RWPE2 (cell line): ENCODE data around the gene SH3PXD2B.

ENCODE experiments used
- ATAC-seq: fragments of 200-7000 bp; cut with Tn5 transposase; 3 replicates; pipeline ENCODE4 v1.9.1; 2021; ENCODE audit warnings: low read depth
- DNase-seq: peaks from one replicate; pipeline ENCODE4 v3.0.0-alpha.2; 2020; ENCODE audit warnings: low spot score
- H3K27ac ChIP-seq: fragments of 450-650 bp; 2 replicates; pipeline ENCODE4 v1.5.1; 2017; ENCODE audit warnings: mild to moderate bottlenecking; ENCODE audit not compliant: poor library complexity, severe bottlenecking
- H3K27me3 ChIP-seq: fragments of 250-450 bp; sonication (Bioruptor Pico); 2 replicates; pipeline ENCODE4 v1.5.1; 2021; ENCODE audit warnings: mild to moderate bottlenecking, moderate library complexity; ENCODE audit not compliant: insufficient read depth, poor library complexity, severe bottlenecking
- H3K36me3 ChIP-seq: fragments of 250-450 bp; sonication (Bioruptor Pico); 2 replicates; pipeline ENCODE4 v1.5.1; 2020; ENCODE audit warnings: low read depth, mild to moderate bottlenecking, moderate library complexity
- H3K4me1 ChIP-seq: fragments of 250-450 bp; sonication (Bioruptor Pico); 2 replicates; pipeline ENCODE4 v1.5.1; 2021; ENCODE audit warnings: mild to moderate bottlenecking, moderate library complexity; ENCODE audit not compliant: insufficient read depth, poor library complexity, severe bottlenecking
- H3K4me3 ChIP-seq: fragments of 250-450 bp; sonication (Bioruptor Pico); 2 replicates; pipeline ENCODE4 v1.5.1; 2021; ENCODE audit warnings: mild to moderate bottlenecking, moderate library complexity; ENCODE audit not compliant: severe bottlenecking
- H3K9me3 ChIP-seq: fragments of 250-450 bp; sonication (Bioruptor Pico); 2 replicates; pipeline ENCODE4 v1.5.1; 2021; ENCODE audit warnings: mild to moderate bottlenecking, moderate library complexity; ENCODE audit not compliant: severe bottlenecking
- CTCF ChIP-seq: fragments of 450-650 bp; IDR thresholded peaks from one replicate; pipeline ENCODE4 v1.5.1; 2017; ENCODE audit warnings: mild to moderate bottlenecking, moderate library complexity; ENCODE audit not compliant: poor library complexity, severe bottlenecking

Gene SH3PXD2B

DNA sequence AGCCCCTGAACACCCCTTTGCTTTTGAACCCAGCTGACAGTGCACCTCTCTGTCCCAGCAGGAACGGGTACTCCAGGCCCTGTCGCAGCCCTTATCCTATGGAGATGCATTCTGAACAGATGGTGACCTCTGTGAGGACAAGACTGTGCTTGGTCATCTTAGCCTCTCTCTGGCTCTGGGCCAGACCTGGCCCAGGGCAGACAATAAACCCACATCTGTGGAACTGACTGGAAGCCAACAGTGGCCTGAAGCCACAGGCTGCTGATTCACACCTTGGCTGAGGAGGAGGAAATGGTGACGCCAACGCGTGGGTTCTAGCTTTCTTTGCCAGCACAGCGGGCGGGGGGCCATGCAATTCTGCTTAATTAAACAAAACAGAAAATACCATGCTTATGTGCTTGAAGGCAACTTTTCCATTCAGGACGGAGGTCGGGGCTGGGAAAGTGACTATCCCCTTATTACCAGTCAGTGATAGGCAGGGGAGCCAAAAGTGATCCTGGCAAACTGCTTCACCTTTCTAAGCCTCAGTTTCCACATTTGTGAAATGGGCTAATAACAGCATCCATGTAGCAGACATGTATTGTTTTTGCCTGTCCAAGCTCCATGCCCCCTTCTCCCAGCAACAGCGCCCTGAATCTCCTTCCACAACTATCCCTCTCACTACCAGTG is 10.8 kb downstream of the SH3PXD2B start:
- H3K27me3 ChIP-seq = no peaks in the 10 kb centered on the region
- no peak overlapping the region for H3K4me3 ChIP-seq
- DNase-seq (peak; percentile 93), ATAC-seq (peak; percentile 82)
- peaks cover 22% of the 10 kb centered on the region for H3K4me1 ChIP-seq
- H3K27ac ChIP-seq = peak overlapping the region; percentile 36
- no peaks in the 10 kb centered on the region for H3K9me3 ChIP-seq
- TF ChIP-seq CTCF = no peak
- H3K36me3 ChIP-seq = peaks cover 11% of the 10 kb centered on the region

GRCh38 chr5:172442592-172442991 is 11.7 kb downstream of the SH3PXD2B start:
- no peak for ATAC-seq
- TF ChIP-seq CTCF = no peak
- no peaks in the 10 kb centered on the region for H3K9me3 ChIP-seq
- no peak overlapping the region for H3K4me3 ChIP-seq
- H3K4me1 ChIP-seq = peaks cover 32% of the 10 kb centered on the region
- H3K27ac ChIP-seq = no peak overlapping the region
- DNase-seq = no peak
- no peaks in the 10 kb centered on the region for H3K27me3 ChIP-seq
- peaks cover 11% of the 10 kb centered on the region for H3K36me3 ChIP-seq

DNA sequence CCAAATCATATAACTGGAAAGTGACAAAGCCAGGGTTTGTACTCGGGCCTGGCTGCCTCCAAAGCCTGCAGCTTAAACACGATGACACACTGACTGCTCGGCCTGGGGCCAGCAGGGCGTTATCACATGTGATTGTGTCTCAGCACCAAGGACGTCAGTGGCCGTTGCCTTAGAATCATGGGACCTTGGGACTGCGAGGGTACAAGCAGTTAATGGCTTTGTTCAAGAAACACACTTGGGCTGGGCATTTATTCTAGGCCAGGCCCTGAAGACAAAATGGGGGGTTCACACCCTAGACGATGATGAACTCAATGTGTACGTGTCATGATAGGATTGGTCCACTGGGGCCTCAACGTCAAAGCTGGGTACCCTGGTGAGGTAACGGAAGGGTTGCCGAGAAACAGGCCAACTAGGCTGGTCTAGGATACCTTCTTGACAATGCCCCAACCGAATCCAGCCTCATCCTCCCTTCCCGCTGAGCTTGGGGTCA is 13.0 kb downstream of the SH3PXD2B start:
- Histone ChIP-seq H3K4me1 (peaks cover 36% of the 10 kb centered on the region), H3K27me3 (no peaks in the 10 kb centered on the region), H3K9me3 (no peaks in the 10 kb centered on the region), H3K27ac (no peak overlapping the region), H3K36me3 (peaks cover 11% of the 10 kb centered on the region), H3K4me3 (no peak overlapping the region)
- DNase-seq (no peak), ATAC-seq (no peak)
- TF ChIP-seq CTCF = no peak

DNA sequence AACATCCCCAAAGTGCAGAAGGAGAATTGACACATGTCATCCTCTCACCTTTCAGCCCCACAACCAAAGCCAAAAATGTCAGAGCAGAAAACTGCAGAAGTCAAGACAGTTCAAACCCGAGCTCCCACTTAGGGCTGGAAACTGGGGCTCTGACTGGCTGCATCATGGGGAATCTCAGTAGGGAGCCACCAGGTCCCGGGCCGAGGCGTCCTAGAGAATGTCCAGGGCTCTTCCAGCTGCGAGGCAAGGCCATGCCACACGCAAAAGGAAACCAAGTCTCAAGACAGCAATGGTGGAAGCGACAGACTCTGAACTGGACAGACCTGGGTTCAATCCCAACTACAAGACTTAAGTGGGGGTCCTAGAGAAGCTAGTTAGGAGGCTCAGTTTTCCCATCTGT is 13.8 kb downstream of the SH3PXD2B start:
- no peak for DNase-seq
- Histone ChIP-seq H3K27me3 (no peaks in the 10 kb centered on the region), H3K4me3 (no peak overlapping the region), H3K36me3 (peaks cover 11% of the 10 kb centered on the region), H3K9me3 (no peaks in the 10 kb centered on the region), H3K4me1 (peaks cover 36% of the 10 kb centered on the region), H3K27ac (no peak overlapping the region)
- TF ChIP-seq CTCF = no peak
- ATAC-seq = no peak

DNA sequence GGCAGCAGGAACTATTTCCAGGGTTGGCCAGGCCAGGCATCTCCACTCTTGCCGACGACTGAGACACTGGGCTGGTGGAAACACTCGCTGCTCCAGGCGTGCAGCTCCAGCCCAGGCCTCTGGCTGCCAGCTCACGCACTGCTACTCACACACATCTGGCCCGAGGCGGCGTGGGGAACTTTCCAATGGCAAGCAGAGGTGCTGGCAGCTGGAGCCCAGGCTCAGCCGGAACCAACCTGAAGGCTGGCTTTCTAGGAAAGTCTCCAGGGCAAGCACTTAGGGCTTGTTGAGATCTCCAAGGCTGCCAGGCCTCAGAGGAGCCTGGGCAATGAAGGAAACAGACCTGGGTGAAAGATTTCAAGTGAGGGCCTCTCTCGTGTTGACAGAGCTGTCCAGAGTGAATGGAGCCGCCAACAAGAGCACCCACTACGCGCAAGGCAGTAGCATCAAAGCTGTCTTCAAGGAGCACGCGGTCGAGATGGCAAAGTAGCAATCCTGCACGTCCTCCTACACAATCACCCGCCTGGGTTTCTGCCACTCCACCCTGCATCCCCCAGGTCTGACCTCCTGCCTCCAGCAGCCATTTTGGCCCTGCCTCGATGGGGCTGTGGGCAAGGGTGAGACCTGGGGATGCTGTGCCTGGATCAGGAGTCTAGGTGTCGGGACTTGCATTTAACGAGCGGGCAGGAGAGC is 14.4 kb downstream of the SH3PXD2B start:
- TF ChIP-seq CTCF = no peak
- DNase-seq = no peak

More for the DNA sequence above, 14.4 kb downstream of the SH3PXD2B start:
- Histone ChIP-seq H3K4me3 (no peak overlapping the region), H3K9me3 (no peaks in the 10 kb centered on the region), H3K4me1 (peaks cover 36% of the 10 kb centered on the region), H3K27ac (no peak overlapping the region), H3K27me3 (no peaks in the 10 kb centered on the region), H3K36me3 (peaks cover 11% of the 10 kb centered on the region)
- ATAC-seq = no peak
